GM21447 (cell line): Measurements from ENCODE around the gene GRIK4.
A peak's percentile ranks its signal among the peaks of the same experiment; 100 is the strongest.

Source experiments
- ATAC-seq: cut with Tn5 transposase; IDR thresholded peaks from one replicate; pipeline ENCODE4 v1.9.1; 2021; ENCODE audit not compliant: unreplicated experiment

GRIK4 gene

DNA sequence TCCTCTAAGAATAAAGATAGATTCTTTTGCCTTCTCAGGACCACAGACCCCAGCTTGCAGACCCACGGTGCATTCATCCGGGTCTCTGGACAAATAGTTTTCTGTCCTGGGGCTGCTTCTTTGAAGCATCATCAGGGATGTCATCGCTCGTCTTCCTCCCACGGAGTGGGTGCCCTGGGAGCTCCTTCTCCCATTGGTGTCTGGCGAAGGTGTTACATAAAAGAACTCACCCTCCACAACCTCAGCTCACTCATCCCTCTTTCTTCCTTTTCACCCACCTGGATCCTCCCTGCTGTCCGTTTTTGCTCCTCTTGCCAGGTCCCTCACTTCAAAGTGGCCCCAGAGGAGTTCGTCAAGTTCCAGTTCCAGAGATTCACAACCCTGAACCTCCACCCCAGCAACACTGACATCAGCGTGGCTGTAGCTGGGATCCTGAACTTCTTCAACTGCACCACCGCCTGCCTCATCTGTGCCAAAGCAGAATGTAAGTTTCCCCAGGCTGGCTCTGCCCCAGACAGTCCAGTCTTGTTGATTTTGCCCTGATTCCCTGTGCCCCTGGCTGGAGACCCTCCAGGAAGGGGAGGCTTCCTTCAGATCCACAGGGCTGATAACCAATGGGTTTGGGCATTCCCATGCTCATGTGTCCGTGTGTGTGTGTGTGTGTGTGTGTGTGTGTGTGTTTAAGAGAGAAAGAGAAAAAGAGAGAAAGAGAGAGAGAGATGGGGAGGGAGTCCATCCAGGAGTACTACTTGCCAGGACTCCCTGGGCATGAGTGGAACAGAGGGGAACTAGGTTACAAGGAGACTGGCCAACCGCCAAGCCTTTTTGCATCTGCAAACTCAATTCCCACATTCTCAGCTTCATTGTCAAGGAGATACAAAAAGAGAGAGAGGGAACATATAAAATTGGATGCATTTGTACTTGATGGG lies 308.2 kb downstream of the GRIK4 start:
- ATAC-seq: no peak

DNA sequence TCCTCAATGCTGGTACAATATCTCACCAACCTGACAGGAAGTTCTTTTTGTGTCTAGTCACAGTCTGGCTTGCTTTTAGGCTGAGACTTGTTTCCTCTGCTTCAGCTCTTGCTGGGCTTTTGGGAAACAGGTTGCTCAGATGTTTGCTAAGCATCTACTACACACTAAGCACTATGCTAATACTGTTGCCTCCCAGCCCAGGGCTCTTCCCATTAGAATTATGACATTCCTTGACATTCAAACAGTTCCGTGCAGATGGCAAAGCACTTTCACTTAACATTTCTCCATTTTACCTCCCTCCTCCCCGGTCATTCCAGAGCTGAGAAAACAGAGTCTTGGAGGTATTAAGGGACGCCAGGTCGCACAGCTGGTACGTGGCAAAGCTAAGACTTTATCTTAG lies 311.6 kb downstream of the GRIK4 start:
- no peak for ATAC-seq

DNA sequence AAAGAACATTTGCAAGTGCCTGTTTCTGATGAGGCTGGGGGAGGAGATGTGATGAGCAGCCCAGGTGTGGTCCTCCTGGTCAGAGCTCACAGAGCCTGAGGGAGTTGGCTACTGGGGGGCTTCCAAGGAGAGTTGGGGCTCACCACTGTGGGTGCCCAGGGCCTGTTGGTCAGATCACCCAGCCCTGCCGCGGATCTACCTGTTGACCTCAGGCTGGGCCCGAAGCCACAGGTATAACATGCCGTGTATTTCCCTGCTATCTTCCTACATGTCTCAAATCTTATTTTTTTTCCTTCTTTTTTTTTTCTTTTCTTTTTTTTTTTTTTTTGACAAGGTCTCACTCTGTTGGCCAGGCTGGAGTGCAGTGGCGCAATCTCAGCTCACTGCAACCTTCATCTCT lies 312.7 kb downstream of the GRIK4 start:
- no peak for ATAC-seq

DNA sequence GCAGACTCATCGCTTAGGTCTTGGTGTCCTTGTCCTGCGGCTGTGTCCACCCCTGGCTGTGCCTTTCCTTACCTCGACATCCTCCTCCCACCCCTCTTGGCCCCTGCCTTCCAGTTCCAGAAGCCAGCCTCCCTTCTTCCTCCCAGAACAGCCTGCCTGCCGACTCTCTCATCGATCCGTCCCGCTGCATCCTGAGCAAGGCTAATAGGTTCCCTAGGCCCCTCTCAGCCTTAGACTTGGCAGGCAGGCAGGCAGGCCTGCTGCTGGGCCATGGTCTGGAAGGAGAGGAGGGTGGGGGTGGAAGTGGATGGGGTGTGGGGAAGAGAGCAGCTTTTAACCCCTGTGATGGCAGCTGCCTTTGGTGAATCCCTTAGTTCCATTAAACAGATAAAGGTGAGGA lies 315.6 kb downstream of the GRIK4 start:
- ATAC-seq: no peak

DNA sequence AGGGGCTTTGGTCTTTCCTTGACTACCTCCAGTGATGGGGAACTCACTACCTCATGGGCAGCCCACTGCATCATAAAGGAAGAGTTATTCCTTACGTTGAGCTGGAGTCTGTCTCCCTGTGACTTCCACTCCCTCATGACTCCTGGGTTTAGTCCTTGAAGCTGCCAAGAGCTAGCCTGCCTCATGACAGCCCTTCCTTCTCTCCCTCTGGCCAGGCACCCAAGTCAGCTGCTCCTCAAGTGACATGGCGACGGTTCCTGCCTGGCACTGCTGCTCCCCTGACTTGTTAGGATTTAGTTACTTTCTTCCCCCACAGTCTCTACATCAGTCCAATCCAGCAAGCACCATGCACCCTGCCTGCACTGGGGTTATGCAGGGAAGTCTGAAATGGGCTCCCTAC lies 316.3 kb downstream of the GRIK4 start:
- no peak for ATAC-seq

DNA sequence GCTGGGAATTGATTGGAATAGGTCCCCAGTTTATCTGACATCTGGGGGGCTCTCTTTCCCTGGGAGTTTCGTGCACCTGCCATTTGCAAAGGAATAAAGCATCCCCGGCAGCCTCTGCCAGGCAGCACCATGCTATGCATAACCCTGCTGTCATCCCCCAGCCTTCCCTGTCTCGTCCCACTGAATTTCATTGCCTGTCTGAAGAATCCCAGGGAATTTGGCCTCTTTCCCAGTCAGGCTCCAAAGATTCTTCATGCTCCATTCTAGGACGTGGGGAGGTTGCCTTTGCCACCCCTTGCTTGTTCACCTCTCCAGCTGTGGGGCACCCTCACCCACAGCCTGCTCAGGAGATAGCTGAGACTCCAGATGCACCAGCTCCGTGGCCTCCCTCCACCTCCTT lies 317.3 kb downstream of the GRIK4 start:
- no peak for ATAC-seq

DNA sequence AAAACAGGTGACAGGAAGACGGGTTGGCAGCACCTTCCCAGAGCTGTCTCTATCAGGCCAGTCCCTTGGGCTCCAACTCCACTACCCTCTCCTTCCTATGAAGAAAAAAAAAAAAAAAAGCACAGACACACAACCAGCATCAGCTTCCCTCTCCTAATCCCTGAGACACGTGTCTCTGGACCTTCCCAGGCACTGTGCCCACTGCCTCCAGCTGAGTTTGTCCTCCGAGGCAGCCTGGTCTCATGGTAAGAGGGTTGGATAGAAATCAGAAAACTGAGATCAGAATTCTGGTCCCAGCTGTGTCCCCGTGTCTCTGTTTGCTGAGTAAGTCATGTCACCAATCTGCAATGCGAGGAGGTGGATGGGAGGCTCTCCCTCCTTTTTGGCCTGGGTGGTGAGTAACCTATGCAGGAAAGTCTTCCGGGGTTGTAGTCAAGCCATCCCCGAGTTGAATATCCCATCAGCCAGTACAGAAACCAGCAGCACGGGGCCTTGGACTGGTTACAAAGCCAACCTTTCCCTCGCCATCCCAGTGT lies 318.6 kb downstream of the GRIK4 start:
- ATAC-seq: no peak

DNA sequence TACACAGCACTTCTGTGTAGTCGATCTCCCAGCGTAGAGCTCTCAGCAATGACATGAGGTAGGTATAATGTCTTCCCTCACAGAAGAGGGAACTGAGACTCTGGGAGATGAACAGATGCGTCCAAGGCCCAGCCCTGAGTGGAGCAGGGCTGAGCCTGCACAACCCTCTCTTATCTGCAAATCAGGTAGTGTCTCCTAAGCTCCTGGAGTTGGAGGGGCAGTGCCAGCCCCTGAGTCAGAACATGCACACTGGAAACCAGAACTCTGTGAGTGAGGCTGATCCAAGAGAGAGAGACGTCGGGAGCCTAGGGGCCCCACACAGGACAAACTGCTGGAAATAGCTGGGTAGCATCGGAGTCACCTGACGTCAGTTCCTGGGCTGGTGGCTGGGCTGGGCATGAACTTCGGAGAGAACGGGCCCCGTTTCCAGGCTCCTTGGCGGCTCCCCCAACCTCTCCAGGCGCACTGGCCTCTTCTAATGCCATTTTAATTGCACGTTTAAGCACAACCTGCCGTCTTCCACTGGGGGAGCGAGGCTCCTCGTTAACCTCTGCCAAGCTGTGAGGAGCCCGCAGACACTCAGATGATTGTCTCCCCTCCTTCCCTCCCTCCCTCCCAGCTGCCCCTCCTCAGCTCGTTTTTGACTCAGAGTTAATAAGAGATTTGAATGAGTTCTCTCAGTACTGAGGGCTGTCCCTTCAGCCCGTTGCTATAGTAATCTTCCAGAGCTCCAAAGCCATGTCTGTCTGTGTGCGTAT lies 321.1 kb downstream of the GRIK4 start:
- no peak for ATAC-seq

DNA sequence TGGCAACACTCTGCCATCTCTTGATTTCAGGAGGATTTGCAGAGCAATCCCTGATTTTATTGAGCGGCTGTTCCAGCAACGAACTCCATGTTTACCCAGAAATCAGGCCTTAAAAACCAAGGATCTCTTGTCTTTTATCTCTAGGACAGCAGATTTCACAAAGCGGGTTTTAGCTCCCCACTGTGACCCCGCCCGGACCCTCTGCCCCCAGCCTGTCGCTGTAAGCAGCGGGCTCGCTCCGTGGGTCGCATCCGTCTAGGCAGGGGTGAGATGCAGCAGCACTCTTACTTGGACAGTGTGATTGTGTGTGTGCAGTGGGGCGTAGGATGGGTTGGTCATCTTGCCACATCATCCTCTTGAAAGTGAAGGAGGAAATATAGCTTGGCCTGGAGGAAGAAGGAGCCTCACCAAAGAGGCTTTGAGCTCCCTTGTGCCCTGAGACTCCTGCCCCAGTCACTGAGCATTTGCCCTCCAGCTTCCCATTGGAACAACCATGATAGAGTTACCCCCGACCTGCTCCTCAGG lies 323.2 kb downstream of the GRIK4 start:
- ATAC-seq: no peak

DNA sequence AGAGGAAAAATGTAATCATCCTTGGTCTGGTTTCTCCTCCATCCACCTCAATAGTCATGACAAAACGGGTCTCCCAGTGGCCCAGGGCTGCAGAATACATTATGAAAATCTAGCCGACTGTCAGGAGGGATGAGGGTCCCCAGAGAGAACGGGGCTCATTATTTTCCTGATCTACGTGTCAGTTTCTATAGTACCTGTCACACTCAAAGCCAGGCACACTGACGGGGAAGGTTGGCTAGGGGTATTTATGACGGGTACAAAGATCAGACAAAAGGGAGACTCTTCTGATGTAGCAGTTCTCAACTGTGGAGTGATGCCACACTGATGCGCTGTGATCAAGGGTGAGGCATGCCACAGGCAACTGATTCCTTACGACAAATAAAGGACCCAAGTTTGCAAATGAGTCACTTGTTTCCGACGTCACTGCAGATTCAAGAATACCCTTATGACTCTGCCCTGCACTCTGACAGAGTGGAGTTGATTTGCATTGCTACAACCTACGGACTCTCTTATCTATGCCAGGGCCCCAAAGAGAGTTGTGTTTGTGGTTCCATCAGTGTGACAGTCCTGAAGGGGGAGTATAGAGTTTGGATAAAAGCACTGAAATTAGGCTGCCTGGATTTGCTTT lies 324.2 kb downstream of the GRIK4 start:
- ATAC-seq: peak; percentile 94

DNA sequence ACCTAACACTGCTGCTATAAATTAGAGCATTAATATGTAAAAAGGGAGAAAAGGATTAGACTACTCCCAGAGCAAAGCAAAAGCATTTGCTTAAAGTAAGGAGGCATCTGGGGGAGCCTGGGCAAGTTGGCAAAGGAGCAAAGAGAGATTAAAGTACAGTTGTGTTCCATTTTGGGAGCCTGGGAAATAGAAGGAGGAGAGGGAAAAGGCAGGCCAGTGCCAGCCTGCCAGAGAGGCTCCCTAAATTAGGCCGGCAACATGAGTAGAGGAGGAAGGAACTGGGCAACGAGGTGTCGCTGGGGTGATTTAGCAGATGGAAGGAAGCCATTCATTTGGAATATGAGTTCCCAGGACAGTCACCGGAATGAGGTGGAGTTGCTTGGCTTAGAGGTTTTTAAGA lies 326.1 kb downstream of the GRIK4 start:
- ATAC-seq: no peak

DNA sequence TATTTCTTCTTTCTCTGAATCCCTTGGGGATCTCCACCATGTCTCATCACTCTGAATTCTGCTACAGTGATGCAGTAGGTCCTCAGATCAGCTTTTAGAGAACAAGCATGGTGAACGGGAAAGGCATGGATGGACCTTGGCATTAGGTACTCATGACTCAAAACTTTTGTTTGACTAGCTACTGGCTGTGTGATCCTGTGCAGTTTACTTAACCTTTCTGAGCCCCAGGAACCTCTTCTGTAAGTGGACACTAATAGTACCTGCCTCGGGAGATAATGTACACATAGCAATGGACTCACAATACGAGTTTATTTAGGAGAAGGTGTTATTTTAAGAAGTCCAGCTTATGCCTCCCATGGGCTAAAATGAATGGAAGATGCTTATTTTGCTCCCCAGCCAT lies 327.7 kb downstream of the GRIK4 start:
- ATAC-seq: no peak

DNA sequence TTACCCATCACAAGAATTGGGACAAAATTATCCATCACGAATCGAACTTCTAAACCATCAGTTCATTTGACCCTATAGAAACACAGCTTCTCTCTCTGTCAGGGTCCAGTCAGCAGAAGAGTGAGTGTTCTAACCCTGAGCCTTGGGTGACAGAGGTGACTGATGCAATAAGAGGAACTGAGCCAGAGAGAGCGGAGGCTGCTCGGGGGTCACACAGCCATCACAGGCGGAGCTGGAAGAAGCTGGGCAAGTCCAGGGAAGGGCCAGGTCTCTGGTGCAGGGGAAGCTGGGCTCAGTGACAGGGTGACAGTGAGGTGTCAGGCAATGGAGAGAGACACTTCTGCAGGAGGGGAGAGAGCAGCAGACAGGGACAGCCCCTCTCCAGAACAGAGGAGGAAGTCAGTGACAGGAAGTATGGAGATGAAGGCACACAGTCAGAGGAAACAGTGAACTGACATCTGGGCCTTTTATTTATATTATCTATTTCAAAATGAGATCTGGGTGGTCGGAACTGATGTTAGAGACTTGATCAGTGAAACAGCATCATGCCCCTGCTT lies 328.4 kb downstream of the GRIK4 start:
- no peak for ATAC-seq

DNA sequence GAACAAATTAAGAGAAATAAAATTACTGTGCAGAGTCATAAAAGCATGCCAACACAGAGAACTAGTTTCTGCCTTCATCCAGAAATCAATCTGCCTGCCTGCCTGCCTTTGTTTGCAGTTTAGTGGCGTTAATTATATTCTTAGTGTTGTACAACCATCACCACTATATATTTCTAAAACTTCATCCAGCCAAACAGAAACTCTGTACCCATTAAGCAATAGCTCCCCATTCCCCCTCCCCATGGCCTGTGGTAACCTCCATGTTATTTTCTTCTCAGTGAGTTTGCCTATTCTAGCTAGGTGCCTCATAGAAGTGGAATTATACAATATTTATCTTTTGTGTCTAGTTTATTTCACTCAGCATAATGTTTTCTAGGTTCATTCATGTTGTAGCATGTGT lies 329.1 kb downstream of the GRIK4 start:
- ATAC-seq: no peak

DNA sequence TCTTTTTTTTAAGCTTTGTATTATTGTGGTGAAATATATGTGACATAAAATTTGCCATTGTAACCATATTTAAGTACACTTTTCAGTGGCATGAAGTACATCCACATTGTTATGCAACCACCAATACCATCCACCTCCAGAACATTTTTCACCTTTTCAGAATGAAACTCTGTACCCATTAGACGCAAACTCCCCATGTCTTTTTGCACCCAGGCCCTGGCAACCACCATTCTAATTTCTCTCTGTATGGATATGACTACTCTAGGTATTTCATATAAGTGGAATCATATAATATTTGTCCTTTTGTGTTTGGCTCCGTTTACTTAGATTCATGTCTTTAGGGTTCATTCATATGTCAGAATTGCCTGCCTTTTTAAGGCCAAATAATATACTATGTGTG lies 329.5 kb downstream of the GRIK4 start:
- ATAC-seq: no peak

DNA sequence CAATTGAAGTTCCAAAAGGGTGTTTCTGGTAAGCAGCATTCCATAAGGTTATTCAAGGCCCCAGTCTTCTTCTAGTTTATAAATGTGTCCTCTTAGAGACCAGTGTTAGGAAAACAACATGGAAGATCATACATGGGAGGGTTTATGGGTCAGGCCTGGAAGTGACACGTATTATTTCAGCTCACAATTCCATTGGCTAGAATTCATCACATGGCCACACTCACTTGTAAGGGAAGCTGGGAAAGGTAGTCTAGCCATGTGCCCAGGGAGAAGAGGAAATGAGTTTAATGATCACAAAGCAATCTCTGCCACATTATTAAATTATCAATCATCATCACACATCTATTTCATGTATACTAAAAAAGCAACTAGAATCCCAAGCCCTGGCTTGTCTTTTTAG lies 330.6 kb downstream of the GRIK4 start:
- ATAC-seq: no peak

DNA sequence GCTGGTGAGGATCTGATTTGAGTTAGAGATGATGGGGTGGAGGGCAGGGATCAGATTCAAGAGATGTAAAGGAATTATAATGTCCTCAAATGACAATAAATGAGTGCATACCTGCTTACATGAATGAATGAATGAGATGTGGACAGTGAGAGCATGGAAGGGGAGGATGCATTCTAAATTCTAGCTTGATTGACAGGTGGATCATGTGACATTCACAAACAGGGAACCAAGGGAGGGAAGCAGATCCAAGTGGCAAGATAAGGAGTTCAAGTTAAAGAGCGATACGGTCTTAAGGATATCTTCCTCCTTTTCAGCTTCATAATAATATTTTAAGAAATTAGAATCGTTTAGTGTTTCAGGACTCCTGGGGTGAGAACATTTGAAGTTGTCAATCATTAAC lies 341.9 kb downstream of the GRIK4 start:
- no peak for ATAC-seq

DNA sequence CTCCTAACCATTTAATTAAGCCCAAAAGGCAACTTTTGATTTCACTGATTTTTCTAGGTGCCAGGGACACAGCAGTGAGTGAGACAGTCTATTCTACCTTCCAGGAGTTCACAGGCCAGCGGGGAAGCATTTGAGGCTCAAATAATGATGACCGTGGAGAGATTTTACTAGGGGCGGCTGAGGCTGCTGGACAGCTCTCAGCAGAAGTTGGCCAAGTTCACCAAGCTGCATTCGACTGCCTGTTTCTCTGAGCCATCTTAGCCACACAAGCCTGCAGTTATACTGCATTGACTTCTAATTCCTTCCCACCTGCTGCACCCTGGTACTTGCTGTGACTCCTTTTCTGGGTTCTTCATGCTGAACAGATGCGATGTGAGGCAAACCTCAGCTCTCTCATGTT lies 343.4 kb downstream of the GRIK4 start:
- no peak for ATAC-seq

DNA sequence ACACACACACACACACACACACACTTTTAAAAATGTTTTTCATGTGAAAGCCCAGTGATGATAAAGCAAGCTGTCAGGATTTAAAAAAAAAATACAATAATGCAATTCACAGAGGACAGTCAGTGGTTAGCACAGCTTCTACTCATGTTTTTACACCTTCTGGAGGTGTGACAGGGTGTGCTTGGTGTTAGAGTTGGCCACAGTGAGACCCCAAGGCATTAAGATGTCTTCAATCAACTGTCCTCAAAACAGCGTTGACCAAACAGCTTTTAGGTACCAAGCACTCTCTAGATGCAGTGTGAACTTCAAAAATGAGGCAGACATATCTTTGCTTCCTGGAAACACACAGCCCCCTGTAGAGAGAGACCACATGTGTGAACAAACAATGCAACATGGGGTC lies 346.0 kb downstream of the GRIK4 start:
- no peak for ATAC-seq

DNA sequence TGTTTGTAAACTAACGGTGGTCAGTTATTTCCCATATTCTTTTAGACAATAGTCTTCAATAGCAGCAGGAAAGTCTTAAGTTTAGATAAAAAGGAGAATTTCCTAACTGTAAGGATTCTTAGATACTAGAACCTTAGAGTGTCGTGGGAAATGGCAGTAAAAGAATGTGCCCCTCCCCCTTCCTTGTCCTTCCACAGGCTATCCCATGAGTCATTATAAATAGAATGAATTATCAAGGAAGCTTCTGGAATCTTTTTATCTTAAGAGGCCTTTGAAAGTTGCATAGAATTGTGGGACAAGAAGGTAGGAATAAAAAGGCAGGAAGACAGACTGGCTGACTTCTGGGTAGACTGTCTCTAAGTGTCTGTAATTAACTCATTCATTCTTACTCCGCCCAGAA lies 347.2 kb downstream of the GRIK4 start:
- ATAC-seq: no peak
